Measurements from ENCODE around the gene IAH1. TPM values are rescaled to one million over a fixed set of nuclear protein-coding genes. Genes with fewer than 3 reads are reported as not detected.

IAH1 gene
- total and polyA plus RNA-seq, 4 donors, result 19.2 to 62.1 (median 27.0) TPM

GRCh38 chr2:9473985-9474360 lies 378 bp upstream of the IAH1 start (continued):
- TF ChIP-seq REST (IDR thresholded peaks at IDR 0.05), result no peak
- no peak for TF ChIP-seq EGR1 (IDR thresholded peaks at IDR 0.05; ENCODE audit: low read depth in 2 of 2)

GRCh38 chr2:9477914-9478313 lies 3.6 kb downstream of the IAH1 start:
- Histone ChIP-seq H3K9ac (ENCODE audit: low read depth in 1 of 2, low read length in 2 of 2) (no peak overlapping the region), H3K4me3 (ENCODE audit: low read depth in 1 of 3, low read length in 3 of 3) (no peak overlapping the region), H3K27ac (ENCODE audit: low read depth in 1 of 2, low read length in 2 of 2) (no peak overlapping the region), H3K27me3 (ENCODE audit: control insufficient read depth in 4 of 4, insufficient read depth in 4 of 4, low read length in 3 of 4) (no peaks in the 10 kb centered on the region), H3K9me3 (ENCODE audit: control insufficient read depth in 4 of 4, low read length in 3 of 4) (no peaks in the 10 kb centered on the region), H3K4me1 (ENCODE audit: control insufficient read depth in 4 of 4, insufficient read depth in 4 of 4, low read length in 3 of 4) (peaks cover 2 to 16% (median 7%) of the 10 kb centered on the region in 4 donors), H3K36me3 (ENCODE audit: control insufficient read depth in 4 of 4, insufficient read depth in 3 of 4, low read depth in 1 of 4, low read length in 3 of 4) (peaks cover 15 to 25% (median 20%) of the 10 kb centered on the region in 4 donors)
- 92% methylated on average over 7 of the region's 7 CpGs for WGBS
- DNase-seq (ENCODE audit: low spot score), result no peak
- TF ChIP-seq EGR1 (IDR thresholded peaks at IDR 0.05; ENCODE audit: low read depth in 2 of 2), result no peak
- no peak for TF ChIP-seq JUND (IDR thresholded peaks at IDR 0.05)
- TF ChIP-seq HNF4G (IDR thresholded peaks at IDR 0.05), result no peak
- no peak for TF ChIP-seq MAX (IDR thresholded peaks at IDR 0.05)
- no peak for TF ChIP-seq FOXA1 (IDR thresholded peaks at IDR 0.05)
- no peak for TF ChIP-seq YY1 (IDR thresholded peaks at IDR 0.05)
- no peak for TF ChIP-seq ATF3 (IDR thresholded peaks at IDR 0.05)
- no peak for TF ChIP-seq REST (IDR thresholded peaks at IDR 0.05)
- no peak for TF ChIP-seq FOXA2 (IDR thresholded peaks at IDR 0.05)
- TF ChIP-seq ZBTB33 (IDR thresholded peaks at IDR 0.05), result no peak
- TF ChIP-seq RAD21 (IDR thresholded peaks at IDR 0.05), result no peak
- no peak for TF ChIP-seq HNF4A (conservative IDR thresholded peaks at IDR 0.05)
- TF ChIP-seq RXRA (IDR thresholded peaks at IDR 0.05), result no peak
- no peak for TF ChIP-seq CTCF (IDR thresholded peaks at IDR 0.05; ENCODE audit: low read depth, low read length, missing input control)
- no peak for TF ChIP-seq GABPA (IDR thresholded peaks at IDR 0.05 in 1 of 2, conservative IDR thresholded peaks at IDR 0.05 in 1 of 2)
- no peak for TF ChIP-seq TAF1 (conservative IDR thresholded peaks at IDR 0.05)
- TF ChIP-seq SP1 (IDR thresholded peaks at IDR 0.05), result no peak
- no peak for TF ChIP-seq NR2F2 (IDR thresholded peaks at IDR 0.05)

All from liver (tissue), 9 donors.